Activated CD8-positive, alpha-beta memory T cell treated with anti-CD3 and anti-CD28 coated beads for 24 hours (primary cell): Measurements from ENCODE around the gene DBF4.
"Not testable (repeated sequence)": the region's sequence is repeated elsewhere in the genome, so short reads cannot be mapped to it uniquely, and the experiment has no call there.

Experiments used
- DNase-seq: peaks from one replicate; pipeline ENCODE4 v3.0.0-alpha.2; 2020

The DBF4 gene

GRCh38 chr7:87876040-87876868 is at the start of gene DBF4, which contains the start of gene SLC25A40:
Gene DBF4 (plus strand): TSS chr7:87876493. CDS start chr7:87876733, 240 bp downstream.
Gene SLC25A40 (minus strand): TSS chr7:87876360. CDS start chr7:87858727, 17,633 bp downstream.
- DNase-seq, result peak; percentile 99

- DNase-seq, result not testable (repeated sequence)
These were observed 47.9 kb upstream of the DBF4 start for GRCh38 chr7:87828383-87828782.

GRCh38 chr7:87831097-87831496 is 45.2 kb upstream of the DBF4 start:
- DNase-seq, result no peak

- no peak for DNase-seq
These were observed 43.2 kb upstream of the DBF4 start for GRCh38 chr7:87833130-87833529.

GRCh38 chr7:87837597-87837996 is 38.7 kb upstream of the DBF4 start:
- no peak for DNase-seq

- DNase-seq, result no peak
These were observed 25.3 kb upstream of the DBF4 start for GRCh38 chr7:87850836-87851593.

- DNase-seq, result no peak
These were observed 24.0 kb upstream of the DBF4 start for GRCh38 chr7:87852306-87852705.

GRCh38 chr7:87853237-87853864 is 22.9 kb upstream of the DBF4 start:
- no peak for DNase-seq

GRCh38 chr7:87858417-87859100 is 17.7 kb upstream of the DBF4 start:
- DNase-seq, result no peak

- DNase-seq, result no peak
These were observed 10.2 kb upstream of the DBF4 start for GRCh38 chr7:87866089-87866488.

GRCh38 chr7:87866533-87866932 is 9.8 kb upstream of the DBF4 start:
- not testable (repeated sequence) for DNase-seq

- no peak for DNase-seq
These were observed 5.8 kb upstream of the DBF4 start for GRCh38 chr7:87870471-87870870.

- DNase-seq, result no peak
These were observed 3.9 kb upstream of the DBF4 start for GRCh38 chr7:87872346-87872745.

GRCh38 chr7:87873328-87873727 is 3.0 kb upstream of the DBF4 start:
- DNase-seq, result not testable (repeated sequence)

- DNase-seq, result no peak
These were observed 2.2 kb upstream of the DBF4 start for GRCh38 chr7:87874066-87874465.

- no peak for DNase-seq
These were observed 898 bp upstream of the DBF4 start for GRCh38 chr7:87875151-87876039.

- DNase-seq, result no peak
These were observed 559 bp downstream of the DBF4 start for GRCh38 chr7:87876869-87877234.

GRCh38 chr7:87877366-87878040 is 1.2 kb downstream of the DBF4 start:
- no peak for DNase-seq

GRCh38 chr7:87878208-87878735 is 2.0 kb downstream of the DBF4 start:
- DNase-seq, result no peak

GRCh38 chr7:87882151-87882937 is 6.1 kb downstream of the DBF4 start:
- DNase-seq, result no peak
